SU-DHL-6 (cell line): ENCODE results near the gene SPRR2B.
"Not testable (repeated sequence)": the region's sequence is repeated elsewhere in the genome, so short reads cannot be mapped to it uniquely, and the experiment has no call there.

Experiments
- H2AFZ ChIP-seq: fragments of 200-600 bp; sonication (generic); 2 replicates; pipeline ENCODE4 v1.6.1; 2014; ENCODE audit warnings: low read depth, mild to moderate bottlenecking, moderate library complexity, mixed read lengths, antibody characterized with exemption, low read length; ENCODE audit not compliant: severe bottlenecking
- H3F3A ChIP-seq: fragments of 200-600 bp; shearing (Covaris generic); 2 replicates; pipeline ENCODE4 v1.6.0; 2016; ENCODE audit warnings: antibody characterized with exemption, mild to moderate bottlenecking; ENCODE audit not compliant: insufficient read depth
- H3K27ac ChIP-seq: fragments of 200-600 bp; sonication (generic); 2 replicates; pipeline ENCODE4 v1.5.1; 2016; ENCODE audit warnings: low read depth, mild to moderate bottlenecking, low read length, moderate library complexity, mixed read lengths
- H3K27me3 ChIP-seq: fragments of 200-600 bp; sonication (generic), shearing (Covaris generic); 2 replicates; pipeline ENCODE4 v1.6.0; 2014; ENCODE audit warnings: mild to moderate bottlenecking, low read length
- H3K36me3 ChIP-seq: fragments of 200-600 bp; sonication (generic); 2 replicates; pipeline ENCODE4 v1.6.1; 2014; ENCODE audit warnings: mild to moderate bottlenecking, low read length, mixed read lengths
- H3K4me2 ChIP-seq: fragments of 300-600, 200-600 bp; shearing (Covaris generic), sonication (generic); 2 replicates; pipeline ENCODE4 v1.6.0; 2014; ENCODE audit warnings: low read length, low read depth, mild to moderate bottlenecking; ENCODE audit not compliant: poor library complexity, severe bottlenecking
- H3K4me3 ChIP-seq: fragments of 200-600 bp; sonication (generic); 2 replicates; pipeline ENCODE4 v1.5.1; 2014; ENCODE audit warnings: antibody characterized with exemption, low read length, mild to moderate bottlenecking, mixed read lengths; ENCODE audit not compliant: insufficient read depth, poor library complexity, severe bottlenecking
- H3K79me2 ChIP-seq: fragments of 200-600 bp; sonication (generic); 2 replicates; pipeline ENCODE4 v1.6.1; 2014; ENCODE audit warnings: mild to moderate bottlenecking, low read length, moderate library complexity; ENCODE audit not compliant: insufficient read depth
- H3K9ac ChIP-seq: fragments of 200-600 bp; sonication (generic); 2 replicates; pipeline ENCODE4 v1.7.0; 2014; ENCODE audit warnings: mild to moderate bottlenecking, low read length
- H3K9me2 ChIP-seq: fragments of 200-600 bp; sonication (generic); replicated peaks from 2 replicates; pipeline ENCODE4 v1.6.1; 2014; ENCODE audit warnings: low read length; ENCODE audit not compliant: insufficient read depth
- H3K9me3 ChIP-seq: fragments of 200-600 bp; sonication (generic); 2 replicates; pipeline ENCODE4 v1.6.1; 2014; ENCODE audit warnings: low read length, mixed read lengths; ENCODE audit not compliant: insufficient read depth
- H4K20me1 ChIP-seq: fragments of 200-600 bp; sonication (generic); 2 replicates; pipeline ENCODE4 v1.6.1; 2014; ENCODE audit warnings: low read depth, mild to moderate bottlenecking, antibody characterized with exemption, low read length, moderate library complexity, mixed read lengths
- EZH2phosphoT487 ChIP-seq: fragments of 200-600 bp; sonication (generic), shearing (Covaris generic); conservative IDR thresholded peaks from 2 replicates; pipeline ENCODE4 v1.6.1; 2018; ENCODE audit warnings: mild to moderate bottlenecking, antibody characterized with exemption, low read length, moderate library complexity, mixed read lengths
- TF ChIP-seq, protein P1 (sequence below): fragments of 200-600 bp; sonication (generic); IDR thresholded peaks from one replicate; pipeline ENCODE4 v1.5.1; 2017; ENCODE audit warnings: antibody characterized with exemption, mild to moderate bottlenecking, low read length, moderate library complexity; ENCODE audit not compliant: insufficient read depth, poor library complexity, severe bottlenecking

SPRR2B gene

DNA sequence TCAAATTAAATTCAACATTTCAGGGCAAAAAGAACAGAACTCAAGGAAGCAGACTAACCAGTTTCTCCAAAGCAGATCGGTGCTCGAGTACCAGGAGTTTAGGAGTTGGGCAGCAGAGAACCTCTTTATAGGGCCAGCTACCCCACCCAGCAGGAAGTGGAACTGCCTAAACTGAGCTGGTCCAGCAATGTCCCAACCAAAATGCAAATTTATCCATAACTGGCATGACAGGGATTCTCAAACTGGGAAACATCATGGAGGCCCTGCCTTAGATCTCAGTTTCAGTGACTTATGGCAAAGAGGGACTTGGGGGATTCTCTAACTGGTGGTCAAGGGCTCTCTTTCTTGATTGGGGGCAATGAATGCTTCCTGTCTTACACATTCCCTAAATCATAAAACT is at the start of gene SPRR2B:
Gene SPRR2B (minus strand): TSS at position 101 of the 400 bp plus-strand sequence. CDS start 772 bp downstream, outside the sequence.
- H3K4me3 ChIP-seq: no peak within 1 kb of the TSS
- no peaks in the 10 kb centered on the region for H4K20me1 ChIP-seq

GRCh38 chr1:153120945-153121344 is 49.5 kb upstream of the SPRR2B start:
- Histone ChIP-seq H3K27me3 (no peaks in the 10 kb centered on the region), H3K4me3 (no peak overlapping the region), H3F3A (no peaks in the 10 kb centered on the region), H3K9ac (no peak overlapping the region), H3K4me2 (no peak overlapping the region), H3K9me2 (no peaks in the 10 kb centered on the region), H3K36me3 (no peaks in the 10 kb centered on the region), H3K9me3 (no peaks in the 10 kb centered on the region), H2AFZ (no peak overlapping the region), H3K27ac (no peak overlapping the region), H4K20me1 (no peaks in the 10 kb centered on the region), H3K79me2 (no peaks in the 10 kb centered on the region)
- TF ChIP-seq, protein P1, sequence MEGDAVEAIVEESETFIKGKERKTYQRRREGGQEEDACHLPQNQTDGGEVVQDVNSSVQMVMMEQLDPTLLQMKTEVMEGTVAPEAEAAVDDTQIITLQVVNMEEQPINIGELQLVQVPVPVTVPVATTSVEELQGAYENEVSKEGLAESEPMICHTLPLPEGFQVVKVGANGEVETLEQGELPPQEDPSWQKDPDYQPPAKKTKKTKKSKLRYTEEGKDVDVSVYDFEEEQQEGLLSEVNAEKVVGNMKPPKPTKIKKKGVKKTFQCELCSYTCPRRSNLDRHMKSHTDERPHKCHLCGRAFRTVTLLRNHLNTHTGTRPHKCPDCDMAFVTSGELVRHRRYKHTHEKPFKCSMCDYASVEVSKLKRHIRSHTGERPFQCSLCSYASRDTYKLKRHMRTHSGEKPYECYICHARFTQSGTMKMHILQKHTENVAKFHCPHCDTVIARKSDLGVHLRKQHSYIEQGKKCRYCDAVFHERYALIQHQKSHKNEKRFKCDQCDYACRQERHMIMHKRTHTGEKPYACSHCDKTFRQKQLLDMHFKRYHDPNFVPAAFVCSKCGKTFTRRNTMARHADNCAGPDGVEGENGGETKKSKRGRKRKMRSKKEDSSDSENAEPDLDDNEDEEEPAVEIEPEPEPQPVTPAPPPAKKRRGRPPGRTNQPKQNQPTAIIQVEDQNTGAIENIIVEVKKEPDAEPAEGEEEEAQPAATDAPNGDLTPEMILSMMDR: no peak
- TF ChIP-seq EZH2phosphoT487: no peak

More for the DNA sequence above, at the start of gene SPRR2B:
- no peaks in the 10 kb centered on the region for H3K36me3 ChIP-seq
- no peaks in the 10 kb centered on the region for H3K9me2 ChIP-seq
- no peak within 1 kb of the TSS for H2AFZ ChIP-seq
- no peak within 1 kb of the TSS for H3K27ac ChIP-seq
- no peaks in the 10 kb centered on the region for H3K9me3 ChIP-seq
- H3F3A ChIP-seq: no peaks in the 10 kb centered on the region
- no peaks in the 10 kb centered on the region for H3K27me3 ChIP-seq
- H3K79me2 ChIP-seq: no peaks in the 10 kb centered on the region
- TF ChIP-seq, protein P1: no peak
- no peak for TF ChIP-seq EZH2phosphoT487
- H3K9ac ChIP-seq: no peak within 1 kb of the TSS
- H3K4me2 ChIP-seq: no peak within 1 kb of the TSS

GRCh38 chr1:153119491-153119971 is 48.1 kb upstream of the SPRR2B start:
- Histone ChIP-seq H3K9ac (no peak overlapping the region), H3K27me3 (no peaks in the 10 kb centered on the region), H3K36me3 (no peaks in the 10 kb centered on the region), H3K9me3 (no peaks in the 10 kb centered on the region), H3F3A (no peaks in the 10 kb centered on the region), H3K9me2 (no peaks in the 10 kb centered on the region), H4K20me1 (no peaks in the 10 kb centered on the region), H2AFZ (no peak overlapping the region), H3K4me2 (no peak overlapping the region), H3K79me2 (no peaks in the 10 kb centered on the region), H3K4me3 (no peak overlapping the region), H3K27ac (no peak overlapping the region)
- no peak for TF ChIP-seq EZH2phosphoT487
- TF ChIP-seq, protein P1: no peak

DNA sequence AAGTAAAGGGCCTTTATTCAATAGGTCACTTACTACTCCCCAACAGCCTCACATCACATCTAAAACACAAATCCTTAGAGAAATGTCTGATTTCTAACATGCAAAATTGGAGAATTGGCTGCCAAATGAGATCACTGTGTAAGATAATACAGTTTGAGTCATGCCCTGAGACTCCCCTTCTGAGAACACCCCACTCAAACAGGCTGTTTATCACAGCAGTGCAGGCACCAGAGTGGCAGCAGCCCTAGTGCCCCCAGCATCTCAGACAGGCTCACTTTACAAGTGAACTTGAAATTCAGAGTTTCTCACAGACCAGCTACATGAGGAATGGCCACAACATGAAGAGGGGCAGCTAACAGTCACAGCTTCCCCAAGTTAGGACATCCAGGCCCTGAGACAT is 43.9 kb upstream of the SPRR2B start:
- not testable (repeated sequence) for H3K27ac ChIP-seq, H3K36me3 ChIP-seq, H3K9me2 ChIP-seq, H4K20me1 ChIP-seq, H3K79me2 ChIP-seq, H3K4me2 ChIP-seq, H3K27me3 ChIP-seq, H3K4me3 ChIP-seq, H3K9ac ChIP-seq, H3F3A ChIP-seq, H2AFZ ChIP-seq, H3K9me3 ChIP-seq
